Measurements from ENCODE around the gene KIAA0040.

GRCh38 chr1:175152006-175152652 is 40.4 kb downstream of the KIAA0040 start:
- TF ChIP-seq RAD21 (conservative IDR thresholded peaks at IDR 0.05) (peak; percentile 97), MXI1 (conservative IDR thresholded peaks at IDR 0.05; ENCODE audit: poor library complexity, severe bottlenecking) (no peak), CTCF (IDR thresholded peaks at IDR 0.05; ENCODE audit: poor library complexity, severe bottlenecking) (peak; percentile 96), REST (IDR thresholded peaks at IDR 0.05; ENCODE audit: borderline replicate concordance) (no peak), TAF1 (IDR thresholded peaks at IDR 0.05; ENCODE audit: low read depth) (no peak), POLR2AphosphoS5 (IDR thresholded peaks at IDR 0.05) (no peak), EZH2 (IDR thresholded peaks at IDR 0.05; ENCODE audit: borderline replicate concordance, insufficient read depth, low read length, poor library complexity, severe bottlenecking) (no peak)
